Testis (tissue), 3 donors: ENCODE measurements around the gene ATP5PF. TPM values are rescaled to one million over a fixed set of nuclear protein-coding genes. Genes with fewer than 3 reads are reported as not detected.

Experiments
- DNase-seq: peaks from one replicate; pipeline ENCODE4 v3.0.0-alpha.2; 2019
- H3K27ac ChIP-seq, 2 donors: fragments of 200-600 bp; sonication (generic); one replicate each; pipeline ENCODE4 v1.5.1; 2019
- H3K27me3 ChIP-seq: fragments of 200-600 bp; sonication (generic); one replicate; pipeline ENCODE4 v1.5.1; 2019
- H3K36me3 ChIP-seq: fragments of 200-600 bp; sonication (generic); one replicate; pipeline ENCODE4 v1.5.1; 2017; ENCODE audit warnings: low read depth; ENCODE audit errors: missing control alignments
- H3K4me1 ChIP-seq: fragments of 200-600 bp; sonication (generic); one replicate; pipeline ENCODE4 v1.5.1; 2019
- H3K4me3 ChIP-seq, 2 donors: fragments of 200-600 bp; sonication (generic); one replicate each; pipeline ENCODE4 v1.5.1; 2017 to 2019
- H3K9me3 ChIP-seq: fragments of 200-600 bp; sonication (generic); one replicate; pipeline ENCODE4 v1.5.1; 2017
- POLR2A ChIP-seq: fragments of 450-650 bp; IDR thresholded peaks from one replicate; pipeline ENCODE4 v1.6.1; 2017; ENCODE audit warnings: antibody characterized with exemption, mild to moderate bottlenecking, moderate library complexity
- WGBS, 2 donors: methylation state at CpG; one replicate each; pipeline ENCODE4 v1.1.5; 2018; 5-methylcytosine and 5-hydroxymethylcytosine counted together
- intact Hi-C: fragments of 100-400 bp; cut with DNase I; formaldehyde crosslinking; loops from one replicate; pipeline ENCODE4 v1.15.1; 2023; ENCODE audit warnings: low total_unique reads
- polyA plus RNA-seq: library from polyadenylated mRNA; stranded (reverse); fragments of 350-450 nt; fragmentation: Illumina TruSeq; extraction: RNeasy Lipid Tissue Mini Kit (QIAGEN cat#74804); gene quantifications from one replicate; pipeline ENCODE4 v1.2.3, GENCODE V29; 2014; ENCODE audit warnings: low read depth, low replicate concordance; ENCODE audit not compliant: insufficient read depth
- total RNA-seq, 2 donors: library from RNA; depleted of rRNA; stranded (reverse); fragments of >200 nt; gene quantifications; one replicate each; pipeline ENCODE4 v1.2.3, GENCODE V29; 2016
- TF ChIP-seq, protein P1 (sequence below), 3 experiments: fragments of 450-650 bp in 2 of 3; fragments of 200-600 bp in 1 of 3; sonication (generic) in 1 of 3; IDR thresholded peaks; one replicate each; pipeline ENCODE4 v1.5.1; 2016 to 2019; ENCODE audit warnings: antibody characterized with exemption in 3 of 3, mild to moderate bottlenecking in 2 of 3, moderate library complexity in 1 of 3

ATP5PF gene
- total and polyA plus RNA-seq, 3 donors from 2014 or later: 120 to 254 (median 125) TPM

DNA sequence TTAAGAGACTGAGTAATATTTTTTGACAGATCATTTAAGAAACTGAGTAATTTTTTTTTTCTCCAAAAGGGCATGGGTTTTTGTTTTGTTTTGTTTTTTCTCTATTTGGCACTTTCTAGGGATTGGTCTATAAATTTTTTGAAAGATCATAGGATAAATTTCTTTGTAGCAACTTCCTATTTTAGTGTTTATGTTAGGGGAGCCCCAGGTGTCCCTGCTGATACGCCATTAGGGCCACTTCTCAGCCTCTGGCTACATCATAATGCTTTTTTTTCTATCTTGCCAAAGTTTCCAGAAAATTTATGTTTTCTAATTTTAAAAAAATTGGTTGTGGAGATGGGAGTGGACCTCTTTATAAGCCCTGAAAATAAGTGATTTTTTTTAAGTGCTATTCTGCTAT is 2.7 kb upstream of the ATP5PF start:
- no peaks in the 10 kb centered on the region for H3K9me3 ChIP-seq
- H3K27ac ChIP-seq: peak overlapping the region; percentile 96 to 99
- TF ChIP-seq, protein P1, sequence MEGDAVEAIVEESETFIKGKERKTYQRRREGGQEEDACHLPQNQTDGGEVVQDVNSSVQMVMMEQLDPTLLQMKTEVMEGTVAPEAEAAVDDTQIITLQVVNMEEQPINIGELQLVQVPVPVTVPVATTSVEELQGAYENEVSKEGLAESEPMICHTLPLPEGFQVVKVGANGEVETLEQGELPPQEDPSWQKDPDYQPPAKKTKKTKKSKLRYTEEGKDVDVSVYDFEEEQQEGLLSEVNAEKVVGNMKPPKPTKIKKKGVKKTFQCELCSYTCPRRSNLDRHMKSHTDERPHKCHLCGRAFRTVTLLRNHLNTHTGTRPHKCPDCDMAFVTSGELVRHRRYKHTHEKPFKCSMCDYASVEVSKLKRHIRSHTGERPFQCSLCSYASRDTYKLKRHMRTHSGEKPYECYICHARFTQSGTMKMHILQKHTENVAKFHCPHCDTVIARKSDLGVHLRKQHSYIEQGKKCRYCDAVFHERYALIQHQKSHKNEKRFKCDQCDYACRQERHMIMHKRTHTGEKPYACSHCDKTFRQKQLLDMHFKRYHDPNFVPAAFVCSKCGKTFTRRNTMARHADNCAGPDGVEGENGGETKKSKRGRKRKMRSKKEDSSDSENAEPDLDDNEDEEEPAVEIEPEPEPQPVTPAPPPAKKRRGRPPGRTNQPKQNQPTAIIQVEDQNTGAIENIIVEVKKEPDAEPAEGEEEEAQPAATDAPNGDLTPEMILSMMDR (IDR thresholded peaks at IDR 0.05): no peak
- TF ChIP-seq POLR2A: no peak
- no peaks in the 10 kb centered on the region for H3K27me3 ChIP-seq
- H3K4me3 ChIP-seq: no peak overlapping the region
- 20 to 25% methylated on average over 1 of the region's 1 CpG for WGBS, 2 donors
- no peak for DNase-seq
- intact Hi-C loops: no loop called here
- peaks cover 9% of the 10 kb centered on the region for H3K4me1 ChIP-seq
- no peaks in the 10 kb centered on the region for H3K36me3 ChIP-seq

DNA sequence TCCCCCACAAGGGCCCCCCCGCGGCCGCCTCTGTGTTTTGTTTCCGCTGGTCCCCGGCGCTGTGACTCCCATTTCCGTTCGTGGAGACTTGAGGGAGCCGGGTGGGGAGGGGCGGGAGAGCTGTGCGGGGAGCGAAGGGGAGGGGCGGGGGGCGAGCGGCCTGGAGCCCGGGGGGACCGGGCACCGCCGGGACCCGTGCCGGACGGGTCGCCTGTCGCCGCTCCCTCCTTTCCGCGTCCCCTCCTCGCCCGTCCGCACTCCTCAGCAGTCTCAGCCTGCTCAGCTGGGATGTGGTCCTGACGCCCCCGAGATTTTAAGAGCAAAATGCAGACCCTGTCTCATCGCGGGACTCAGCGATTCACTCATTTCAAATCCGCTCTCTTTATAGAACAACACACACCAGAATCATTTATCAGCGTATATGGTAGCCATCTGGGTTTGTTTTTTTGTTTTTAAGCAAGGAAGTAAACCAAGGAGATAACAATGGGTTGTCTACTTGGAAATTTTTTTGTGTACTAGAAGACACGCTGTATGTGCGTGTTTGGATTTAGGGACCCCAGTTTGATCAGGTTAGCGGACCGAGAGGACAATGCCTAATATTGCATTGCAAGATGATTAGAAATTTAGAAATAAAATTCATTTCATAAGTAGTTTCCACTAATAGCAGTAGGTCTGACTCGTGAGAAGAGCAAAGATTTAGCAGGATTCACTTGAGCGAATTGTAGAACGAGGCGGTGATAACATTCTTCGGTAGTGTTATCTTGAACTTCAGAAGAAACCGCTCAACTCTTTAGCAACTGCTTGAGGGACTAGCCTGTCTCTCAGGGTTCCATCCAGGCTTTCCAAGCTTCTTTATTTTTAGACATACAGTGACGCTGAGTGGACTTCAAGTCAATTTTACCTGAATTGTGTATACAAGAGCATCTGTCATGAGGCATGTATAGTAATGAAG is 1.2 kb upstream of the ATP5PF start:
- Histone ChIP-seq H3K9me3 (no peaks in the 10 kb centered on the region), H3K36me3 (no peaks in the 10 kb centered on the region), H3K4me1 (peaks cover 17% of the 10 kb centered on the region), H3K27me3 (no peaks in the 10 kb centered on the region), H3K27ac (peak overlapping the region; percentile 96 to 99), H3K4me3 (peak overlapping the region; percentile 79 to 98)
- peak; percentile 92 for DNase-seq
- TF ChIP-seq, protein P1 (IDR thresholded peaks at IDR 0.05): no peak
- TF ChIP-seq POLR2A: no peak
- 1% methylated on average over 34 to 45 of the region's 48 CpGs for WGBS, 2 donors
- intact Hi-C loops: no loop called here

DNA sequence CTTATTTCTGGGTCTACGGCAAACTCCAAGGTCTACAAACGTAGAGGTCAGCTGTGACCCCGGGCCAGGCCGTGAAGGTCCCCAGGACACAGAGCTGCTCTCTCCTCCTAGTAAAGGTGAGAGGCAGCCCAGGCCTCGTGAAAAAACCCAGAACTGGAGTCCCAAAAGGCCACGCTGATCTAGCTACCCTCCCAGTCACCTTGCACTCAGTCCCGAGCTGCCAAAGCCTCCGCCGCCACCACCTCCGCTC is 125 bp downstream of the ATP5PF start:
- TF ChIP-seq, protein P1 (IDR thresholded peaks at IDR 0.05): no peak
- TF ChIP-seq POLR2A: peak; percentile 66
- Histone ChIP-seq H3K27ac (peak overlapping the region; percentile 96 to 99), H3K27me3 (no peaks in the 10 kb centered on the region), H3K4me1 (peaks cover 17% of the 10 kb centered on the region), H3K9me3 (no peaks in the 10 kb centered on the region), H3K36me3 (no peaks in the 10 kb centered on the region), H3K4me3 (peak overlapping the region; percentile 79 to 98)
- intact Hi-C loops: no loop called here
- 0 to 1% methylated on average over 2 to 10 of the region's 10 CpGs for WGBS, 2 donors
- DNase-seq: no peak

DNA sequence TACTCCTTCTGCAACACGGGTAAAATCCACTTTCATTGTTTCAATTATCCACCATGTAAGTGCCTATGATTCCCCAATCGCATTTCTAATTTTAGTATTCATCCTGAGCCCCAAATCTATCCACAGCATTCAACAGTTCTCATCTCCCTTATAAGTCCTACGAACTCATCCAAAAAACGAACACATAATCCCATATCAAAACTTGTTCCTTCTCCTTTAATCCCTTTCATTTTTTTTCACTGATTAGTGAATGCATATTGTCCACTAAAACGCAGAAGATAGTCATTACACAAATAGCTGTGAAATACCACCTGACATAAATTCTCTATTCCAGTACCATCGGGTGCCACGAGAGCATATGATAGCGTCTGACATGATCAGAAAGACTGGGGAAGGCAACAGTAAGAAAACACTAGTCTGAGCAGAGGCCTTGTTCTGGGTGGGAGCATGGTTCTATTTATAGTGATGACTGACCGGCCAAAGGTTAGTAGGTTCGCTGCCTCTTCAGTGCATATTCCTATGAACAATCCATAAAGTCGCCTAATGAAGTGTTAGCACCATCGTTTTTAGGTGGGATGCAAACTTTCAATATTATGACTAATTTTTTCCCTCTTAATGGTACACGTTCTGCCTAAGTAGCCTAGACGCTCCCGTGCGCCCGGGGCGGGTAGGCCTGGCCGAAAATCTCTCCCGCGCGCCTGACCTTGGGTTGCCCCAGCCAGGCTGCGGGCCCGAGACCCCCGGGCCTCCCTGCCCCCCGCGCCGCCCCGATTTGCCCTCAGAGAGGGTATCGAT is 648 bp downstream of the ATP5PF start:
- peak overlapping the region; percentile 79 to 98 for H3K4me3 ChIP-seq
- intact Hi-C loops: no loop called here
- H3K9me3 ChIP-seq: no peaks in the 10 kb centered on the region
- no peak for DNase-seq
- no peaks in the 10 kb centered on the region for H3K36me3 ChIP-seq
- peak overlapping the region; percentile 96 to 99 for H3K27ac ChIP-seq
- peaks cover 17% of the 10 kb centered on the region for H3K4me1 ChIP-seq
- 1 to 4% methylated on average over 12 to 30 of the region's 30 CpGs for WGBS, 2 donors
- H3K27me3 ChIP-seq: no peaks in the 10 kb centered on the region
- TF ChIP-seq, protein P1 (IDR thresholded peaks at IDR 0.05): no peak
- TF ChIP-seq POLR2A: no peak
